ENCODE data around the gene DLD. TPM values are rescaled to one million over a fixed set of nuclear protein-coding genes. Genes with fewer than 3 reads are reported as not detected.

DLD gene
- total and polyA plus RNA-seq, 2 of the 8 experiments (the other 6 are each of a cell fraction or from before 2014, with no cell fraction given) = 63.7 to 88.5 TPM

DNA sequence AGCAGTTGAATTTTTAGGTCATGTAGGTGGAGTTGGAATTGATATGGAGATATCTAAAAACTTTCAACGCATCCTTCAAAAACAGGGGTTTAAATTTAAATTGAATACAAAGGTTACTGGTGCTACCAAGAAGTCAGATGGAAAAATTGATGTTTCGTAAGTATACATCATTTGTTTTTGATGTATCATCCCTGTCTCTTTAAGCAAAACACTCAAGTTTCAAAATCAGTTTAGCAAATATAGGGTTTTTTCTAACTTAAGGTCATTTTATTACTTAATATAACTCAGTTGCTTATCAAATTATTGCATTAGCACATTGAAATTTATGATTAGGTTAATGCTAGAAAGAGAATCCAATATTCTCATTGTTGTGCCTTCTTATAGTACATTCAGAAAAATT, 24.6 kb downstream of the DLD start:
- H3K14ac ChIP-seq (ENCODE audit: insufficient read length) = no peak overlapping the region
- no peak overlapping the region for H2BK12ac ChIP-seq (ENCODE audit: low read depth, low read length)
- H3K4me1 ChIP-seq (replicated peaks in 1 of 4; ENCODE audit: control insufficient read depth in 3 of 4, insufficient read depth in 4 of 4, low read length in 3 of 4) = no peaks in the 10 kb centered on the region
- no peak overlapping the region for H4K91ac ChIP-seq (replicated peaks; ENCODE audit: insufficient read length, low read length)
- WGBS, 2 experiments (ENCODE audit: extremely low coverage in 1 of 2, insufficient coverage in 1 of 2, insufficient read length in 1 of 2, insufficient replicate concordance in 2 of 2, low coverage in 1 of 2, low lambda C conversion rate in 2 of 2, missing lambda C conversion rate in 1 of 2) = 94% methylated on average over 2 of the region's 2 CpGs; no CpG with 5 or more reads in 1 of the 2 experiments
- H4K5ac ChIP-seq (ENCODE audit: insufficient read length, low read depth, low read length) = no peak overlapping the region
- H4K8ac ChIP-seq (ENCODE audit: extremely low read depth, insufficient read depth, low read length) = no peak overlapping the region
- H2AK5ac ChIP-seq (ENCODE audit: low read depth, low read length) = no peak overlapping the region
- no peak overlapping the region for H2BK15ac ChIP-seq (ENCODE audit: low read length)
- H4K20me1 ChIP-seq (replicated peaks in 1 of 2; ENCODE audit: control insufficient read depth in 1 of 2, insufficient read depth in 2 of 2, low read length in 2 of 2) = no peaks in the 10 kb centered on the region
- no peak overlapping the region for H3K9ac ChIP-seq (replicated peaks in 1 of 4; ENCODE audit: extremely low read depth in 1 of 4, low read depth in 3 of 4, low read length in 3 of 4)
- H3K56ac ChIP-seq (replicated peaks; ENCODE audit: insufficient read length, low read depth, low read length) = no peak overlapping the region
- H3K23ac ChIP-seq (ENCODE audit: insufficient read length) = no peak overlapping the region
- peaks cover 9 to 58% (median 21%) of the 10 kb centered on the region in 4 experiments for H3K36me3 ChIP-seq (ENCODE audit: control insufficient read depth in 2 of 4, insufficient read depth in 4 of 4, low read length in 3 of 4)
- H2BK20ac ChIP-seq (ENCODE audit: low read length) = no peak overlapping the region
- H3K4ac ChIP-seq (replicated peaks; ENCODE audit: insufficient read length, low read depth, low read length) = no peak overlapping the region
- H3K27ac ChIP-seq (ENCODE audit: low read depth, low read length) = no peak overlapping the region
- no peak overlapping the region for H3K4me2 ChIP-seq (ENCODE audit: insufficient read depth in 1 of 2, low read depth in 2 of 2, low read length in 2 of 2)
- H2BK120ac ChIP-seq (replicated peaks; ENCODE audit: low read depth, low read length) = no peak overlapping the region
- no peaks in the 10 kb centered on the region for H3K27me3 ChIP-seq (replicated peaks in 1 of 4; ENCODE audit: control insufficient read depth in 3 of 4, extremely low read depth in 1 of 4, insufficient read depth in 3 of 4, low read length in 3 of 4)
- ChIA-PET CTCF (ENCODE audit: partially characterized antibody) (no interaction called here), POLR2A (ENCODE audit: partially characterized antibody) (no interaction called here)
- H3K23me2 ChIP-seq (ENCODE audit: low read depth, low read length) = 0 out of 2 replicates have a peak, but pooled peaks cover 1% of the 10 kb centered on the region
- no peak overlapping the region for H2AFZ ChIP-seq (ENCODE audit: low read length)
- no peak overlapping the region for H3K18ac ChIP-seq (ENCODE audit: extremely low read depth, low read length)
- H2BK5ac ChIP-seq (ENCODE audit: low read depth, low read length) = no peak overlapping the region
- H3K9me3 ChIP-seq (ENCODE audit: insufficient read depth in 2 of 2, low read depth in 1 of 2, low read length in 1 of 2) = no peaks in the 10 kb centered on the region
- DNase-seq (ENCODE audit: low read depth in 1 of 2, low spot score in 2 of 2) (no peak), FAIRE-seq (no peak)
- peaks cover 0 to 5% of the 10 kb centered on the region in 2 experiments; a peak in 1 of 4 replicates for H3K79me2 ChIP-seq (ENCODE audit: control insufficient read depth in 1 of 2, insufficient read depth in 2 of 2, low read length in 2 of 2)
- no peak overlapping the region for H3K4me3 ChIP-seq (ENCODE audit: extremely low read depth in 1 of 4, insufficient read depth in 2 of 4, low read depth in 3 of 4, low read length in 4 of 4)
- no peaks in the 10 kb centered on the region; the same call in 1 of the 2 replicates for H3K79me1 ChIP-seq (ENCODE audit: low read depth, low read length)
- TF ChIP-seq, protein P1, sequence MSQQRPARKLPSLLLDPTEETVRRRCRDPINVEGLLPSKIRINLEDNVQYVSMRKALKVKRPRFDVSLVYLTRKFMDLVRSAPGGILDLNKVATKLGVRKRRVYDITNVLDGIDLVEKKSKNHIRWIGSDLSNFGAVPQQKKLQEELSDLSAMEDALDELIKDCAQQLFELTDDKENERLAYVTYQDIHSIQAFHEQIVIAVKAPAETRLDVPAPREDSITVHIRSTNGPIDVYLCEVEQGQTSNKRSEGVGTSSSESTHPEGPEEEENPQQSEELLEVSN (IDR thresholded peaks at IDR 0.05) = no peak
- TF ChIP-seq RNF2 (IDR thresholded peaks at IDR 0.05; ENCODE audit: borderline replicate concordance, low read depth, low read length, missing control alignments, poor library complexity, severe bottlenecking) = no peak
- no peak for TF ChIP-seq KDM4A (IDR thresholded peaks at IDR 0.05; ENCODE audit: low read depth, low read length, severe bottlenecking)
- TF ChIP-seq TAF1 (IDR thresholded peaks at IDR 0.05; ENCODE audit: low read depth, low read length) = no peak

Measured in H1 (cell line).